Uterus (tissue), 2 donors: ENCODE measurements around the gene BLCAP.

ENCODE experiments used
- CTCF ChIP-seq, 4 experiments: fragments of 200-600 bp in 2 of 4; fragments of 450-650 bp in 2 of 4; sonication (generic) in 2 of 4; IDR thresholded peaks; one replicate each; pipeline ENCODE4 v1.5.1; 2016 to 2019; ENCODE audit warnings: antibody characterized with exemption in 4 of 4, mild to moderate bottlenecking in 2 of 4, moderate library complexity in 1 of 4
- POLR2A ChIP-seq, 2 donors: fragments of 450-650 bp; IDR thresholded peaks; one replicate each; pipeline ENCODE4 v1.6.1; 2016; ENCODE audit warnings: antibody characterized with exemption in 2 of 2, mild to moderate bottlenecking in 1 of 2, moderate library complexity in 1 of 2

GRCh38 chr20:37468886-37469285 lies 58.8 kb downstream of the BLCAP start:
- TF ChIP-seq POLR2A (IDR thresholded peaks at IDR 0.05) = no peak
- TF ChIP-seq CTCF (IDR thresholded peaks at IDR 0.05) = no peak
